Smooth muscle cell (in vitro differentiated cells): ENCODE measurements around the gene GLDC. TPM values are rescaled to one million over a fixed set of nuclear protein-coding genes. Genes with fewer than 3 reads are reported as not detected.

ENCODE experiments used
- DNase-seq: peaks from one replicate; lab custom pipeline; 2025; ENCODE audit not compliant: unreplicated experiment; lab: John Stamatoyannopoulos, UW
- H2AFZ ChIP-seq: fragments of 200-600 bp; sonication (generic); 2 replicates; pipeline ENCODE4 v1.6.0; 2016; ENCODE audit warnings: antibody characterized with exemption, low read depth, mild to moderate bottlenecking
- H3F3A ChIP-seq: fragments of 200-600 bp; sonication (generic); 2 replicates; pipeline ENCODE4 v1.6.0; 2017; ENCODE audit warnings: antibody characterized with exemption, low read depth
- H3K27ac ChIP-seq: fragments of 200-600 bp; sonication (generic); 2 replicates; pipeline ENCODE4 v1.5.1; 2016; ENCODE audit warnings: low read depth, mild to moderate bottlenecking
- H3K27me3 ChIP-seq: fragments of 200-600 bp; sonication (generic); 2 replicates; pipeline ENCODE4 v1.6.1; 2016; ENCODE audit warnings: low read depth, mild to moderate bottlenecking
- H3K36me3 ChIP-seq: fragments of 200-600 bp; sonication (generic); 2 replicates; pipeline ENCODE4 v1.5.1; 2016; ENCODE audit warnings: low read depth
- H3K4me1 ChIP-seq: fragments of 200-600 bp; sonication (generic); 2 replicates; pipeline ENCODE4 v1.5.1; 2016; ENCODE audit warnings: low read depth
- H3K4me2 ChIP-seq: fragments of 200-600 bp; sonication (generic); 2 replicates; pipeline ENCODE4 v1.6.0; 2016; ENCODE audit warnings: mild to moderate bottlenecking
- H3K4me3 ChIP-seq: fragments of 200-600 bp; sonication (generic); 2 replicates; pipeline ENCODE4 v1.5.1; 2016; ENCODE audit warnings: mild to moderate bottlenecking
- H3K79me2 ChIP-seq: fragments of 200-600 bp; sonication (generic); 2 replicates; pipeline ENCODE4 v1.6.0; 2016; ENCODE audit warnings: low read depth, mild to moderate bottlenecking
- H3K9ac ChIP-seq: fragments of 200-600 bp; sonication (generic); 2 replicates; pipeline ENCODE4 v1.6.0; 2016; ENCODE audit warnings: low read depth
- H3K9me3 ChIP-seq: fragments of 200-600 bp; sonication (generic); replicated peaks from 2 replicates; pipeline ENCODE4 v1.5.1; 2016; ENCODE audit warnings: low read depth
- H4K20me1 ChIP-seq: fragments of 200-600 bp; sonication (generic); 2 replicates; pipeline ENCODE4 v1.6.0; 2016; ENCODE audit warnings: low read depth
- WGBS: methylation state at CpG from one replicate; pipeline ENCODE4 v1.1.7; 2016; ENCODE audit warnings: low lambda C conversion rate; 5-methylcytosine and 5-hydroxymethylcytosine counted together
- polyA plus RNA-seq: library from polyadenylated mRNA; unstranded; fragments of >200 nt; fragmentation: Nextera tagmentation; extraction: Ambion mirVana; gene quantifications from 2 replicates; pipeline ENCODE4 v1.2.1, GENCODE V29; 2016
- total RNA-seq: library from RNA; depleted of rRNA; stranded (reverse); fragments of >200 nt; gene quantifications from 2 replicates; pipeline ENCODE4 v1.2.3, GENCODE V29; 2014
- TF ChIP-seq, protein P1 (sequence below): fragments of 200-600 bp; sonication (generic); IDR thresholded peaks from 2 replicates; pipeline ENCODE4 v1.5.1; 2017; ENCODE audit warnings: borderline replicate concordance, mild to moderate bottlenecking, antibody characterized with exemption; ENCODE audit not compliant: insufficient read depth, poor library complexity, severe bottlenecking

Gene GLDC
- total and polyA plus RNA-seq, 2 experiments from 2014 or later: 0.13 to 0.45 TPM

DNA sequence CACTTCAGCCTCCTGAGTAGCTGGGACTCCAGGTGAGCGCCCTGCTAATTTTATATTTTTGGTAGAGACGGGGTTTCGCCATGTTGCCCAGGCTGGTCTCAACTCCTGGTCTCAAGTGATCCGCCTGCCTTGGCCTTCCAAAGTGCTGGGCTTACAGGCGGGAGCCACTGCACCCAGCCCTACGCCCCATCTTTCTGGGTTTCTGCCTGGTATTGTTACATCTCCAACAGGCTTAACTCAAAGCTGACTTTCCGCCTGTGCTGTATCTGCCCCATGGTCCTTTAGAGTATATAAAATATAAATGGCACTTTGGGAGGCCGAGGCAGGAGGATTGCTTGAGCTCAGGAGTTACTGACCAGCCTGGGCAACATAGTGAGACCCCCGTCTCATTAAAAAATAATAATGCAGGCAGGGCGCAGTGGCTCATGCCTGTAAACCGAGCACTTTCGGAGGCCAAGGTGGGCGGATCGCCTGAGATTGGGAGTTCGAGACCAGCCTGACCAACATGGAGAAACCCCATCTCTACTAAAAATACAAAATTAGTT is 36.5 kb upstream of the GLDC start:
- no peak for DNase-seq

DNA sequence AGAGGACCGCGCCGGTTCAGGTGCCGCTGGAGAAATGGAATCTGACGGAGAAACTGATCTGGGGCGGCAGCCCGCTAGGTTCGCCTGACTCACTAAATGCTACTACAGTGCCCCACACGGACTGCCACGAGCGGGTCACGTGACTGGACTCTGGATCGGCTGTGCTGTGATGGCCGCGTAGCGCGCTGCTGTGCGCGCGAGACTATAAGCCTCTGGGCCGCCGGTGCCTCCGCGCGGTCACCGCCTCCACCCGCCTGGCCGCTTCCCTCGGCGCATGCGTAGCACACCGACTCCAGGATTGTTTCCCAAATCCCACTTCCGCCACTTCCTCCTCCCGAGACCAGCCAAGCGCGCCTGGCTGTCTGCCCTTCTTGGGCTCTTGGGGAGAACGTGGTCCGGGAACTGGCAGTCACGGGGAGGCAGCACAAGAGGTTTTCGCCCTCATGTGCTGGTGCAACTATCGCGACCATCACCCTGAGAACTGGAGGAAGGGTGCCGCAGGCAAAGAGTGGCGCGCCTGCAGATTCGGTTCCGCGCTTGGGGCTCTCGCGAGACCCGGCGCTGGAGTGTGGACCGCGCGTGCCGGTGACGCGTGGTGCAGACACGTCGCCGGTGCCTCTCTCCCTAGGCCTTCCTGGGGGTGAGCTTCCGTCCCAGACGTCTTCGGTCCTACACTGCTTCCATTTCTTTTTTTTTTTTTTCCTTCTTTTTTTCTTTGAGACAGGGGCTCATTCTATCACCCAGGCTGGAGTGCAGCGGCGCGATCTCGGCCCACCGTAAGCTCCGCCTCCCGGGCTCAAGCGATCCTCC is 35.8 kb upstream of the GLDC start:
- Histone ChIP-seq H3F3A (no peaks in the 10 kb centered on the region), H3K9me3 (no peaks in the 10 kb centered on the region), H3K79me2 (peaks cover 12% of the 10 kb centered on the region), H3K27ac (peak overlapping the region; percentile 95), H3K36me3 (no peaks in the 10 kb centered on the region), H3K4me2 (peak overlapping the region; percentile 95), H3K4me1 (no peaks in the 10 kb centered on the region), H3K4me3 (peak overlapping the region; percentile 84), H3K27me3 (no peaks in the 10 kb centered on the region), H3K9ac (peak overlapping the region; percentile 90), H4K20me1 (no peaks in the 10 kb centered on the region), H2AFZ (peak overlapping the region; percentile 89)
- peak; percentile 97 for DNase-seq
- under 1% methylated on average over 71 of the region's 72 CpGs for WGBS
- TF ChIP-seq, protein P1, sequence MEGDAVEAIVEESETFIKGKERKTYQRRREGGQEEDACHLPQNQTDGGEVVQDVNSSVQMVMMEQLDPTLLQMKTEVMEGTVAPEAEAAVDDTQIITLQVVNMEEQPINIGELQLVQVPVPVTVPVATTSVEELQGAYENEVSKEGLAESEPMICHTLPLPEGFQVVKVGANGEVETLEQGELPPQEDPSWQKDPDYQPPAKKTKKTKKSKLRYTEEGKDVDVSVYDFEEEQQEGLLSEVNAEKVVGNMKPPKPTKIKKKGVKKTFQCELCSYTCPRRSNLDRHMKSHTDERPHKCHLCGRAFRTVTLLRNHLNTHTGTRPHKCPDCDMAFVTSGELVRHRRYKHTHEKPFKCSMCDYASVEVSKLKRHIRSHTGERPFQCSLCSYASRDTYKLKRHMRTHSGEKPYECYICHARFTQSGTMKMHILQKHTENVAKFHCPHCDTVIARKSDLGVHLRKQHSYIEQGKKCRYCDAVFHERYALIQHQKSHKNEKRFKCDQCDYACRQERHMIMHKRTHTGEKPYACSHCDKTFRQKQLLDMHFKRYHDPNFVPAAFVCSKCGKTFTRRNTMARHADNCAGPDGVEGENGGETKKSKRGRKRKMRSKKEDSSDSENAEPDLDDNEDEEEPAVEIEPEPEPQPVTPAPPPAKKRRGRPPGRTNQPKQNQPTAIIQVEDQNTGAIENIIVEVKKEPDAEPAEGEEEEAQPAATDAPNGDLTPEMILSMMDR: no peak

More for the DNA sequence above, 36.5 kb upstream of the GLDC start:
- H3K9ac ChIP-seq: peak overlapping the region; percentile 90
- WGBS: 47% methylated on average over 15 of the region's 15 CpGs
- peak overlapping the region; percentile 95 for H3K4me2 ChIP-seq
- H3K4me3 ChIP-seq: peak overlapping the region; percentile 84
- no peaks in the 10 kb centered on the region for H4K20me1 ChIP-seq
- TF ChIP-seq, protein P1: no peak
- H3K9me3 ChIP-seq: no peaks in the 10 kb centered on the region
- H3K79me2 ChIP-seq: peaks cover 12% of the 10 kb centered on the region
- no peaks in the 10 kb centered on the region for H3K4me1 ChIP-seq
- H3K27ac ChIP-seq: peak overlapping the region; percentile 95
- H3K36me3 ChIP-seq: no peaks in the 10 kb centered on the region
- peak overlapping the region; percentile 89 for H2AFZ ChIP-seq
- H3F3A ChIP-seq: no peaks in the 10 kb centered on the region
- H3K27me3 ChIP-seq: no peaks in the 10 kb centered on the region

DNA sequence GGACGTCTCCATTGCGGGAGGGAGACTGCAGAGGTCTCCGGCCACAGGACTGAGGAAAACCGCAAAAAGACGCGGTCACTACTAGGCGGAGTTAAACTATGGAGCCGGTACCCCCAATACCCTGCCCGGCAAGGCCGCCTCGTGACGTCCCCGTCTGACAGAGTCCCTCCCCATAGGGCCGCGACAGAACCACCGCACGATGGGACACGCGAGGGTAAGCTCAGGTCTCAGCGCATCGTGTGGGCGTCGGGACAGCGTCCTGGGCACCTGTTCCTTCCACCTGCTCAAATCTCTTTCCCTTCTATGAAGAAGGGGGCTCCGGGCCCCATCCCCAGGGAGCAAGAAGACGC is 35.2 kb upstream of the GLDC start:
- Histone ChIP-seq H2AFZ (peak overlapping the region; percentile 85), H3K4me1 (no peaks in the 10 kb centered on the region), H3F3A (no peaks in the 10 kb centered on the region), H3K27ac (peak overlapping the region; percentile 95), H3K9ac (peak overlapping the region; percentile 90), H3K4me3 (peak overlapping the region; percentile 84), H4K20me1 (no peaks in the 10 kb centered on the region), H3K27me3 (no peaks in the 10 kb centered on the region), H3K79me2 (peaks cover 12% of the 10 kb centered on the region), H3K36me3 (no peaks in the 10 kb centered on the region), H3K9me3 (no peaks in the 10 kb centered on the region), H3K4me2 (peak overlapping the region; percentile 95)
- TF ChIP-seq, protein P1: no peak
- no peak for DNase-seq
- WGBS: 2% methylated on average over 26 of the region's 26 CpGs
